ENCODE data around the gene TIAM2. TPM values are rescaled to one million over a fixed set of nuclear protein-coding genes. Genes with fewer than 3 reads are reported as not detected.
A peak's percentile ranks its signal among the peaks of the same experiment; 100 is the strongest.

The TIAM2 gene
- total RNA-seq, 4 donors from 2014 or later: 4.2 to 12.7 (median 7.5) TPM

DNA sequence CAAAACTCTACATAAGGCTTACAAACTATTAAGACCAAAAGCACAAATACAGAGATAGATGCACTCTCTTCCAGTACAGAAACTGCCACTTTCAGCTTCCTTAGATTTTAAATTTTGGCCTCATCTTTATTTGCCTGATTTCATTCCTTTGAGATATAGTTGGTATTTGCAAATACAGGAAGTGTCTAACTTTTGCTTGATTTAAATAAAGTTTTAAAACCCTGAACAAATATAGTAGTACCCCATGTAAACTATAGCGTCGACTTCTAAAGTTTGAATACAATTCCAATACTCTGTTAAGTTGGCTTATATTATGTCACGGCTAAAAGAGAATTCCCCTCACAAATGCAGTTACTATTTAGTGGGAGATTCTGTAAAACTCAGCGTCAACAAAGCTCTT lies 267.5 kb downstream of the TIAM2 start:
- 94 to 95% methylated on average over 4 of the region's 4 CpGs for WGBS, 2 donors (ENCODE audit: low coverage in 1 of 2)
- Histone ChIP-seq H3K36me3 (peaks cover 0 to 10% (median 0%) of the 10 kb centered on the region in 4 donors), H3K9me3 (no peaks in the 10 kb centered on the region), H3K27me3 (no peaks in the 10 kb centered on the region), H3K27ac (no peak overlapping the region), H3K4me1 (peaks cover 0 to 3% (median 0%) of the 10 kb centered on the region in 4 donors), H3K4me3 (no peak overlapping the region)
- TF ChIP-seq, protein P1, sequence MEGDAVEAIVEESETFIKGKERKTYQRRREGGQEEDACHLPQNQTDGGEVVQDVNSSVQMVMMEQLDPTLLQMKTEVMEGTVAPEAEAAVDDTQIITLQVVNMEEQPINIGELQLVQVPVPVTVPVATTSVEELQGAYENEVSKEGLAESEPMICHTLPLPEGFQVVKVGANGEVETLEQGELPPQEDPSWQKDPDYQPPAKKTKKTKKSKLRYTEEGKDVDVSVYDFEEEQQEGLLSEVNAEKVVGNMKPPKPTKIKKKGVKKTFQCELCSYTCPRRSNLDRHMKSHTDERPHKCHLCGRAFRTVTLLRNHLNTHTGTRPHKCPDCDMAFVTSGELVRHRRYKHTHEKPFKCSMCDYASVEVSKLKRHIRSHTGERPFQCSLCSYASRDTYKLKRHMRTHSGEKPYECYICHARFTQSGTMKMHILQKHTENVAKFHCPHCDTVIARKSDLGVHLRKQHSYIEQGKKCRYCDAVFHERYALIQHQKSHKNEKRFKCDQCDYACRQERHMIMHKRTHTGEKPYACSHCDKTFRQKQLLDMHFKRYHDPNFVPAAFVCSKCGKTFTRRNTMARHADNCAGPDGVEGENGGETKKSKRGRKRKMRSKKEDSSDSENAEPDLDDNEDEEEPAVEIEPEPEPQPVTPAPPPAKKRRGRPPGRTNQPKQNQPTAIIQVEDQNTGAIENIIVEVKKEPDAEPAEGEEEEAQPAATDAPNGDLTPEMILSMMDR (IDR thresholded peaks at IDR 0.05): no peak
- TF ChIP-seq POLR2A (IDR thresholded peaks at IDR 0.05) (no peak), POLR2AphosphoS5 (IDR thresholded peaks at IDR 0.05) (no peak), EP300 (IDR thresholded peaks at IDR 0.05; ENCODE audit: low read depth) (no peak)
- in situ Hi-C loops (cut with MboI; ENCODE audit: low pct_ligation_motif_present in 1 of 4, low pct_unique_long_range_greater_than_20kb in 1 of 4, low sequenced_read_pairs in 3 of 4) (loop anchor here in 1 of 4 donors (25.0 kb wide), 1 partner anchor 325 kb away; no protein-coding TSS in a partner anchor), intact Hi-C loops (cut with DNase I; ENCODE audit: low total_unique reads) (no loop called here)
- no peak for DNase-seq

GRCh38 chr6:155263373-155264063 lies 268.4 kb downstream of the TIAM2 start, which contains the start of gene CLDN20:
CLDN20 (plus strand) TSS chr6:155264013; CDS start chr6:155275720, 11,707 bp downstream.
- no peak within 1 kb of the TSS for H3K4me3 ChIP-seq
- peaks cover 0 to 10% (median 0%) of the 10 kb centered on the region in 4 donors for H3K36me3 ChIP-seq
- H3K4me1 ChIP-seq: peaks cover 0 to 3% (median 0%) of the 10 kb centered on the region in 4 donors
- H3K9me3 ChIP-seq: no peaks in the 10 kb centered on the region
- TF ChIP-seq, protein P1 (IDR thresholded peaks at IDR 0.05): no peak
- no peak for TF ChIP-seq POLR2A (IDR thresholded peaks at IDR 0.05)
- no peak for TF ChIP-seq POLR2AphosphoS5 (IDR thresholded peaks at IDR 0.05)
- no peak for TF ChIP-seq EP300 (IDR thresholded peaks at IDR 0.05; ENCODE audit: low read depth)
- WGBS, 2 donors (ENCODE audit: low coverage in 1 of 2): 90 to 91% methylated on average over 10 of the region's 10 CpGs
- no peaks in the 10 kb centered on the region for H3K27me3 ChIP-seq
- DNase-seq: no peak
- in situ Hi-C loops (cut with MboI; ENCODE audit: low pct_ligation_motif_present in 1 of 4, low pct_unique_long_range_greater_than_20kb in 1 of 4, low sequenced_read_pairs in 3 of 4): loop anchor here in 1 of 4 donors (25.0 kb wide), 1 partner anchor 326 kb away; no protein-coding TSS in a partner anchor
- peak within 1 kb of the TSS in 3 of 4 donors; percentile 9 to 45 (median 42) for H3K27ac ChIP-seq
- intact Hi-C loops (cut with DNase I; ENCODE audit: low total_unique reads): no loop called here

- Histone ChIP-seq H3K4me1 (peaks cover 0 to 3% (median 0%) of the 10 kb centered on the region in 4 donors), H3K4me3 (no peak overlapping the region), H3K9me3 (no peaks in the 10 kb centered on the region), H3K36me3 (no peaks in the 10 kb centered on the region), H3K27me3 (no peaks in the 10 kb centered on the region), H3K27ac (peak overlapping the region in 3 of 4 donors; percentile 9 to 45 (median 42))
- intact Hi-C loops (cut with DNase I; ENCODE audit: low total_unique reads) (no loop called here), in situ Hi-C loops (cut with MboI; ENCODE audit: low pct_ligation_motif_present in 1 of 4, low pct_unique_long_range_greater_than_20kb in 1 of 4, low sequenced_read_pairs in 3 of 4) (loop anchor here in 1 of 4 donors (25.0 kb wide), 1 partner anchor 328 kb away; no protein-coding TSS in a partner anchor)
- TF ChIP-seq EP300 (IDR thresholded peaks at IDR 0.05; ENCODE audit: low read depth): no peak
- TF ChIP-seq, protein P1 (IDR thresholded peaks at IDR 0.05): no peak
- DNase-seq: no peak
- WGBS, 2 donors (ENCODE audit: low coverage in 1 of 2): 70 to 72% methylated on average over 4 to 7 of the region's 9 CpGs
Observed at GRCh38 chr6:155264693-155265320, 269.7 kb downstream of the TIAM2 start.

GRCh38 chr6:155265843-155266535 lies 270.9 kb downstream of the TIAM2 start:
- intact Hi-C loops (cut with DNase I; ENCODE audit: low total_unique reads): no loop called here
- no peak overlapping the region for H3K4me3 ChIP-seq
- H3K4me1 ChIP-seq: peaks cover 0 to 2% (median 0%) of the 10 kb centered on the region in 4 donors
- in situ Hi-C loops (cut with MboI; ENCODE audit: low pct_ligation_motif_present in 1 of 4, low pct_unique_long_range_greater_than_20kb in 1 of 4, low sequenced_read_pairs in 3 of 4): loop anchor here in 1 of 4 donors (25.0 kb wide), 1 partner anchor 329 kb away; no protein-coding TSS in a partner anchor
- DNase-seq: no peak
- H3K27me3 ChIP-seq: no peaks in the 10 kb centered on the region
- WGBS, 2 donors (ENCODE audit: low coverage in 1 of 2): 94 to 95% methylated on average over 3 to 4 of the region's 4 CpGs
- no peak overlapping the region for H3K27ac ChIP-seq
- no peaks in the 10 kb centered on the region for H3K9me3 ChIP-seq
- no peaks in the 10 kb centered on the region for H3K36me3 ChIP-seq
- TF ChIP-seq EP300 (IDR thresholded peaks at IDR 0.05; ENCODE audit: low read depth) (no peak), POLR2AphosphoS5 (IDR thresholded peaks at IDR 0.05) (no peak), POLR2A (IDR thresholded peaks at IDR 0.05) (no peak)
- TF ChIP-seq, protein P1 (IDR thresholded peaks at IDR 0.05): no peak

All from transverse colon (tissue), 4 donors.